ENCODE data around the gene MAP3K14.

MAP3K14 gene

DNA sequence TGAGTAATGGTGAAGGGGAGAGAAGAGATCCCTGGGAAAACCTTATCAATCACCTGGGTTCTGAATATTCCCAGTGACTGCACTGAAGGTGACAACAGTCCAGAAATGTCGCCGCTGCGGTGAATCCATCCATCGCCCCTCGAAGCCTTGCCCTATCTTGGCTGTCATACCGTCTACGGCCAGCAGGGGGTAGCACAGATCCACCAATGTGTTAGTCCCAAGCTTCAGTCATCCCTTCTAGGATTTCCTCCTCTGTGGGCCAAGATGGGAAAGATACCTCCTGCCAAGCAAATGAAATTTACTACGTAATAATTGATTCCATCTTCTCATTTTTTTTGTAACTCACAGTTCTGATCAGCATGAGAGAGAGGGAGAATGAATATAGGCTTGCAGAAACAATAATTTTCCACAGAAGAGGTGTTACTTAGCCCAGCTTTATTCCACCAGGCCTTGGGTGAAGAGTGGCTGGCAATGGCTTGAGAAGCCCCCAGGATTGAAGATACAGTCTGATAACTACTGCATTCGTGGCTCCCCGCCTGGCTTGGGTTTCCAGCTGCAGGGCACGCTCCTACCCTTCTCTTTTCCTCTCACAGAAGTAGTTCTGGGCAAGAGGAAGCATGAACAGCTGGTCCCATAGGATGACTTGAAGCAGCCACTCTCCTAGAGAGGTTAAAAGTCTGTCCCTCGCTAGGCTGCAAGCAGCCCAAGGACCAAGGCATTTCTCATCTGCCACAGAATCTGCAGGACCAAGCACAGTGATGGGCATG, 97.7 kb downstream of the MAP3K14 start:
- DNase-seq = peak; percentile 89
